HG02973 (cell line): Measurements from ENCODE around the gene CXorf51B.
"Not testable (repeated sequence)": the region's sequence is repeated elsewhere in the genome, so short reads cannot be mapped to it uniquely, and the experiment has no call there.

Experiments
- ATAC-seq: cut with Tn5 transposase; IDR thresholded peaks from one replicate; pipeline ENCODE4 v1.9.1; 2021; ENCODE audit warnings: moderate library complexity; ENCODE audit not compliant: unreplicated experiment

The CXorf51B gene

GRCh38 chrX:146809471-146809870, at the start of gene CXorf51B:
Gene CXorf51B (plus strand): TSS chrX:146809771. CDS start chrX:146809792, 21 bp downstream.
- not testable (repeated sequence) for ATAC-seq

DNA sequence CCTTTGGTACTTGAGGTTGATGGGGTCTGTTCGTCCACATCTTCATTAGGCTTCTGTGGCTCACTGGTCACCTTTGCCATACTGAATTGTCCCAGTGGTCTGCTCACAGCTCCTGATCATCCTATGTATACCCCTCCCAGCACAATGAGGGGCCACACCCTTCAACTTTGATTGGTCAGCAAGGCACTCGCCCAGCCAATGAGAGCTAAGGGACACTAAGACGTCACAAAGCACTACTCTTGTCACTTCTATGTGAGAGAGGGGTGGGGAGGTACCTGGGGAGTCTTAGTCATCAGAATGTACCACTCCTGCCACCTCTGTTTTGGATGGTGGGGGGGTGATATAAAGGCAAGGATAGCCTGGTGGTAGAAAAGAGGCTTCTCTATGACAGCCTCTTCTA, 5.1 kb downstream of the CXorf51B start, which contains the start of gene CXorf51A:
Gene CXorf51A, minus strand, starts transcription at position 101 of the 400 bp plus-strand sequence. Its CDS starts 21 bp downstream, at position 80.
- not testable (repeated sequence) for ATAC-seq

GRCh38 chrX:146831994-146832393, 22.4 kb downstream of the CXorf51B start:
- no peak for ATAC-seq

GRCh38 chrX:146854281-146854680, 44.7 kb downstream of the CXorf51B start:
- no peak for ATAC-seq
